ENCODE measurements around the gene COASY. TPM values are rescaled to one million over a fixed set of nuclear protein-coding genes. Genes with fewer than 3 reads are reported as not detected.

The COASY gene
- polyA plus RNA-seq, 3 donors, result 52.6 to 63.8 (median 57.9) TPM

GRCh38 chr17:42522798-42523278 lies 39.1 kb upstream of the COASY start:
- TF ChIP-seq, protein P1, sequence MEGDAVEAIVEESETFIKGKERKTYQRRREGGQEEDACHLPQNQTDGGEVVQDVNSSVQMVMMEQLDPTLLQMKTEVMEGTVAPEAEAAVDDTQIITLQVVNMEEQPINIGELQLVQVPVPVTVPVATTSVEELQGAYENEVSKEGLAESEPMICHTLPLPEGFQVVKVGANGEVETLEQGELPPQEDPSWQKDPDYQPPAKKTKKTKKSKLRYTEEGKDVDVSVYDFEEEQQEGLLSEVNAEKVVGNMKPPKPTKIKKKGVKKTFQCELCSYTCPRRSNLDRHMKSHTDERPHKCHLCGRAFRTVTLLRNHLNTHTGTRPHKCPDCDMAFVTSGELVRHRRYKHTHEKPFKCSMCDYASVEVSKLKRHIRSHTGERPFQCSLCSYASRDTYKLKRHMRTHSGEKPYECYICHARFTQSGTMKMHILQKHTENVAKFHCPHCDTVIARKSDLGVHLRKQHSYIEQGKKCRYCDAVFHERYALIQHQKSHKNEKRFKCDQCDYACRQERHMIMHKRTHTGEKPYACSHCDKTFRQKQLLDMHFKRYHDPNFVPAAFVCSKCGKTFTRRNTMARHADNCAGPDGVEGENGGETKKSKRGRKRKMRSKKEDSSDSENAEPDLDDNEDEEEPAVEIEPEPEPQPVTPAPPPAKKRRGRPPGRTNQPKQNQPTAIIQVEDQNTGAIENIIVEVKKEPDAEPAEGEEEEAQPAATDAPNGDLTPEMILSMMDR (IDR thresholded peaks at IDR 0.05), result no peak
- intact Hi-C loops (cut with micrococcal nuclease), result no loop called here
- Histone ChIP-seq H3K79me2 (ENCODE audit: insufficient read depth, low read length) (no peaks in the 10 kb centered on the region), H3K9ac (ENCODE audit: insufficient read depth, low read length, poor library complexity, severe bottlenecking) (no peak overlapping the region), H2AFZ (ENCODE audit: insufficient read depth, low read depth, low read length, poor library complexity, severe bottlenecking) (no peak overlapping the region), H3K4me2 (replicated peaks; ENCODE audit: extremely low read depth, low read length, poor library complexity, severe bottlenecking) (no peak overlapping the region), H3K9me3 (replicated peaks in 1 of 2; ENCODE audit: control insufficient read depth in 1 of 2, insufficient read depth in 1 of 2, low read length in 2 of 2) (no peaks in the 10 kb centered on the region), H3K4me1 (ENCODE audit: control insufficient read depth in 1 of 2, insufficient read depth in 2 of 2, low read length in 2 of 2) (peaks cover 26 to 27% of the 10 kb centered on the region in 2 donors), H3K27me3 (ENCODE audit: control insufficient read depth in 2 of 2, insufficient read depth in 2 of 2, low read length in 2 of 2) (no peaks in the 10 kb centered on the region), H3K36me3 (replicated peaks in 1 of 2; ENCODE audit: control insufficient read depth in 1 of 2, insufficient read depth in 2 of 2, low read length in 2 of 2) (peaks cover 24 to 31% of the 10 kb centered on the region in 2 donors), H3K27ac (ENCODE audit: low read depth in 1 of 2, low read length in 2 of 2) (no peak overlapping the region), H4K20me1 (ENCODE audit: insufficient read depth, low read length) (peaks cover 46% of the 10 kb centered on the region), H3K4me3 (replicated peaks in 1 of 3; ENCODE audit: low read depth in 2 of 3, low read length in 3 of 3) (no peak overlapping the region)
- H3K27ac Mint-ChIP-seq, result no peak overlapping the region
- 100% methylated on average over 3 of the region's 8 CpGs for WGBS (ENCODE audit: insufficient coverage)
- H3K4me3 Mint-ChIP-seq, result no peak overlapping the region
- peaks cover 1 to 7% (median 3%) of the 10 kb centered on the region in 3 donors for H3K27me3 Mint-ChIP-seq (ENCODE audit: low read depth in 3 of 3)
- H3K36me3 Mint-ChIP-seq, result peaks cover 34 to 51% of the 10 kb centered on the region in 2 donors
- no peak for DNase-seq
- H3K4me1 Mint-ChIP-seq, result peaks cover 33% of the 10 kb centered on the region
- H3K9me3 Mint-ChIP-seq, result peaks cover 0 to 2% (median 0%) of the 10 kb centered on the region in 7 donors

DNA sequence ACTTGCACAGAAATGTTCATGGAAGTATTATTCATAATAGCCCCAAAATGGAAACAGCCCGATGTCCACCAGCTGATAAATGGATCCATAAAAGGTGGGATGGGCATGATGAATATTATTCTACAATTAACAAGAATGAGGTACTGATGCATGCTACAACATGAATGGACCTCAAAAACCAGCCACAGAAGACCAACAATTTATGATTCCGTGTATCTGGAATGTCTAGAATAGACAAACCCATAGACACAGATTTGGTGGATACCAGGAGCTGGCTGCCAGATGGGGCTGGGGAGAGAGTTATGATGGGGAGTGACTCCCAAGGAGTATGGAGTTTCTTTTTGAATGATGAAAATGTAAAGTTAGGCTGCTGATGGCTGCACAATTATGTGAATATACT lies 36.7 kb upstream of the COASY start:
- Histone ChIP-seq H3K9me3 (replicated peaks in 1 of 2; ENCODE audit: control insufficient read depth in 1 of 2, insufficient read depth in 1 of 2, low read length in 2 of 2) (no peaks in the 10 kb centered on the region), H3K36me3 (replicated peaks in 1 of 2; ENCODE audit: control insufficient read depth in 1 of 2, insufficient read depth in 2 of 2, low read length in 2 of 2) (peaks cover 24 to 31% of the 10 kb centered on the region in 2 donors), H3K4me2 (replicated peaks; ENCODE audit: extremely low read depth, low read length, poor library complexity, severe bottlenecking) (no peak overlapping the region), H3K4me3 (replicated peaks in 1 of 3; ENCODE audit: low read depth in 2 of 3, low read length in 3 of 3) (no peak overlapping the region), H3K4me1 (ENCODE audit: control insufficient read depth in 1 of 2, insufficient read depth in 2 of 2, low read length in 2 of 2) (peaks cover 15 to 16% of the 10 kb centered on the region in 2 donors), H3K9ac (ENCODE audit: insufficient read depth, low read length, poor library complexity, severe bottlenecking) (no peak overlapping the region), H3K27ac (ENCODE audit: low read depth in 1 of 2, low read length in 2 of 2) (no peak overlapping the region), H4K20me1 (ENCODE audit: insufficient read depth, low read length) (peaks cover 22% of the 10 kb centered on the region), H3K27me3 (ENCODE audit: control insufficient read depth in 2 of 2, insufficient read depth in 2 of 2, low read length in 2 of 2) (no peaks in the 10 kb centered on the region), H3K79me2 (ENCODE audit: insufficient read depth, low read length) (no peaks in the 10 kb centered on the region), H2AFZ (ENCODE audit: insufficient read depth, low read depth, low read length, poor library complexity, severe bottlenecking) (no peak overlapping the region)
- Mint-ChIP-seq H3K27ac (no peak overlapping the region), H3K4me1 (peaks cover 24% of the 10 kb centered on the region), H3K36me3 (peaks cover 31 to 37% of the 10 kb centered on the region in 2 donors), H3K4me3 (no peak overlapping the region), H3K9me3 (peaks cover 0 to 2% (median 0%) of the 10 kb centered on the region in 7 donors), H3K27me3 (ENCODE audit: low read depth in 3 of 3) (peaks cover 3 to 7% (median 5%) of the 10 kb centered on the region in 3 donors)
- no CpG with 5 or more reads among the region's 2 CpGs for WGBS (ENCODE audit: insufficient coverage)
- intact Hi-C loops (cut with micrococcal nuclease), result no loop called here
- no peak for DNase-seq
- TF ChIP-seq, protein P1 (IDR thresholded peaks at IDR 0.05), result no peak
